IMR-90 (cell line): ENCODE measurements around the gene WFDC9. TPM values are rescaled to one million over a fixed set of nuclear protein-coding genes. Genes with fewer than 3 reads are reported as not detected.

Experiments
- ATAC-seq: fragments of 200-7000 bp; cut with Tn5 transposase; 2 replicates; pipeline ENCODE4 v1.9.1; 2020; ENCODE audit warnings: low read depth, mild to moderate bottlenecking, moderate library complexity
- BruUV-seq: library from RNA; stranded (reverse); fragments of 400-500 nt; replicated peaks from 2 replicates; lab custom pipeline; 2021; lab: Mats Ljungman, UMichigan
- CTCF ChIA-PET: fragments of 300-600 bp; formaldehyde crosslinking; extraction: SDS; loops from one replicate; lab custom pipeline; 2021; ENCODE audit warnings: antibody characterized with exemption; lab: Yijun Ruan, JAX
- POLR2A ChIA-PET: fragments of 300-600 bp; sonication (Branson Sonifier 250); formaldehyde crosslinking; loops from one replicate; lab custom pipeline; 2022; ENCODE audit warnings: antibody characterized with exemption; ENCODE audit not compliant: unreplicated experiment; lab: Charles Lee
- DNase-seq: peaks from one replicate; pipeline ENCODE4 v3.0.0; 2013
- H2AFZ ChIP-seq: replicated peaks from 2 replicates; pipeline ENCODE3; 2013; ENCODE audit warnings: low read length, mild to moderate bottlenecking; ENCODE audit not compliant: poor library complexity
- H2AK5ac ChIP-seq: 2 replicates; pipeline ENCODE4 v1.6.1; 2013; ENCODE audit warnings: low read depth, low read length, inconsistent platforms
- H2AK9ac ChIP-seq: replicated peaks from 2 replicates; pipeline ENCODE3; 2013; ENCODE audit warnings: mild to moderate bottlenecking, low read depth, low read length, moderate library complexity; ENCODE audit not compliant: poor library complexity
- H2BK120ac ChIP-seq: 2 replicates; pipeline ENCODE4 v1.6.1; 2013; ENCODE audit warnings: low read depth, low read length, inconsistent platforms
- H2BK15ac ChIP-seq: 3 replicates; pipeline ENCODE4 v1.6.1; 2013; ENCODE audit warnings: low read depth, low read length, inconsistent platforms
- H2BK20ac ChIP-seq: 2 replicates; pipeline ENCODE4 v1.6.1; 2013; ENCODE audit warnings: low read depth, mild to moderate bottlenecking, inconsistent platforms, low read length, moderate library complexity
- H2BK5ac ChIP-seq: 2 replicates; pipeline ENCODE4 v1.6.1; 2013; ENCODE audit warnings: mild to moderate bottlenecking, low read depth, low read length, inconsistent platforms; ENCODE audit not compliant: poor library complexity, severe bottlenecking
- H3K14ac ChIP-seq: replicated peaks from 2 replicates; pipeline ENCODE4 v1.6.1; 2013; ENCODE audit warnings: low read depth, low read length, inconsistent platforms
- H3K18ac ChIP-seq: 2 replicates; pipeline ENCODE4 v1.6.1; 2013; ENCODE audit warnings: low read depth, low read length, control low read depth
- H3K23ac ChIP-seq: 2 replicates; pipeline ENCODE4 v1.6.1; 2013; ENCODE audit warnings: low read depth, low read length, inconsistent platforms
- H3K27ac ChIP-seq: 2 replicates; pipeline ENCODE4 v1.5.1; 2013; ENCODE audit warnings: mild to moderate bottlenecking, control low read depth, low read length; ENCODE audit not compliant: insufficient read depth
- H3K27me3 ChIP-seq: 2 replicates; pipeline ENCODE4 v1.6.1; 2013; ENCODE audit warnings: low read length; ENCODE audit not compliant: control insufficient read depth, insufficient read depth
- H3K36me3 ChIP-seq: 2 replicates; pipeline ENCODE4 v1.6.1; 2013; ENCODE audit warnings: low read length, mixed read lengths; ENCODE audit not compliant: control insufficient read depth, insufficient read depth
- H3K4ac ChIP-seq: 2 replicates; pipeline ENCODE4 v1.6.1; 2013; ENCODE audit warnings: low read depth, low read length, inconsistent platforms
- H3K4me1 ChIP-seq: 2 replicates; pipeline ENCODE4 v1.6.1; 2013; ENCODE audit warnings: low read length, mixed read lengths; ENCODE audit not compliant: control insufficient read depth, insufficient read depth
- H3K4me2 ChIP-seq: 2 replicates; pipeline ENCODE4 v1.6.1; 2013; ENCODE audit warnings: low read depth, mild to moderate bottlenecking, control low read depth, low read length, moderate library complexity
- H3K4me3 ChIP-seq: 2 replicates; pipeline ENCODE4 v1.5.1; 2013; ENCODE audit warnings: low read depth, mild to moderate bottlenecking, control low read depth, low read length, moderate library complexity; ENCODE audit not compliant: insufficient read depth
- H3K56ac ChIP-seq: 2 replicates; pipeline ENCODE4 v1.6.1; 2013; ENCODE audit warnings: low read length, inconsistent platforms; ENCODE audit not compliant: insufficient read depth; ENCODE audit errors: extremely low read depth
- H3K79me1 ChIP-seq, 2 experiments: 2 replicates each; pipeline ENCODE4 v1.6.1; 2013; ENCODE audit warnings: low read length in 2 of 2, inconsistent platforms in 1 of 2, low read depth in 1 of 2
- H3K9ac ChIP-seq: 2 replicates; pipeline ENCODE4 v1.6.1; 2013; ENCODE audit warnings: low read depth, low read length, control low read depth
- H3K9me1 ChIP-seq: 2 replicates; pipeline ENCODE4 v1.6.1; 2013; ENCODE audit warnings: low read length, inconsistent platforms; ENCODE audit not compliant: insufficient read depth
- H3K9me3 ChIP-seq: 2 replicates; pipeline ENCODE4 v1.6.1; 2013; ENCODE audit warnings: low read length; ENCODE audit not compliant: control insufficient read depth, insufficient read depth
- H4K20me1 ChIP-seq: 2 replicates; pipeline ENCODE4 v1.6.1; 2013; ENCODE audit warnings: low read length, inconsistent platforms; ENCODE audit not compliant: insufficient read depth
- H4K5ac ChIP-seq: 2 replicates; pipeline ENCODE4 v1.6.1; 2013; ENCODE audit warnings: mild to moderate bottlenecking, low read depth, low read length, control low read depth
- H4K8ac ChIP-seq, 2 experiments: 2 replicates each; pipeline ENCODE4 v1.6.1; 2013; ENCODE audit warnings: low read depth in 2 of 2, low read length in 2 of 2, control low read depth in 1 of 2, inconsistent platforms in 1 of 2
- H4K91ac ChIP-seq: 2 replicates; pipeline ENCODE4 v1.6.1; 2013; ENCODE audit warnings: low read depth, low read length, inconsistent platforms; ENCODE audit not compliant: insufficient read depth
- CEBPB ChIP-seq: IDR thresholded peaks from 2 replicates; pipeline ENCODE4 v1.6.1; 2012; ENCODE audit warnings: low read depth, low read length, improper control_type of control experiment
- MXI1 ChIP-seq: IDR thresholded peaks from 2 replicates; pipeline ENCODE4 v1.6.1; 2012; ENCODE audit warnings: low read depth, mild to moderate bottlenecking, low read length, moderate library complexity, borderline replicate concordance
- WGBS, 2 experiments: methylation state at CpG; one replicate each; pipeline versions ENCODE4 v1.1.5 to v1.1.7; 2013; ENCODE audit warnings: missing lambda C conversion rate in 2 of 2; ENCODE audit not compliant: insufficient read length in 1 of 2; ENCODE audit errors: extremely low coverage in 2 of 2; 5-methylcytosine and 5-hydroxymethylcytosine counted together
- dilution Hi-C: fragments of 300-500 bp; cut with HindIII; formaldehyde crosslinking; loops from one replicate; pipeline ENCODE4 v1.14.3; 2018; ENCODE audit warnings: low sequenced_read_pairs; ENCODE audit not compliant: unreplicated experiment
- in situ Hi-C: fragments of 300-500 bp; cut with MboI; formaldehyde crosslinking; loops from 3 replicates; pipeline ENCODE4 v1.14.3; 2019; ENCODE audit warnings: low sequenced_read_pairs, inconsistent platforms, mixed read lengths
- intact Hi-C: fragments of 100-400 bp; cut with micrococcal nuclease; formaldehyde crosslinking; loops from 2 replicates; pipeline ENCODE4 v1.10.0; 2022
- polyA plus RNA-seq, 3 experiments: library from polyadenylated mRNA; depleted of rRNA; stranded (reverse); fragments of >200 nt; gene quantifications; 2 replicates each; pipeline ENCODE4 v1.2.3, GENCODE V29; 2012; ENCODE audit warnings: low replicate concordance in 1 of 3
- total RNA-seq: library from RNA; depleted of rRNA; stranded (reverse); fragments of >200 nt; gene quantifications from 2 replicates; pipeline ENCODE4 v1.2.3, GENCODE V29; 2012

WFDC9 gene
- total and polyA plus RNA-seq, 2 of the 4 experiments (the other 2 are of a cell fraction) = not detected

DNA sequence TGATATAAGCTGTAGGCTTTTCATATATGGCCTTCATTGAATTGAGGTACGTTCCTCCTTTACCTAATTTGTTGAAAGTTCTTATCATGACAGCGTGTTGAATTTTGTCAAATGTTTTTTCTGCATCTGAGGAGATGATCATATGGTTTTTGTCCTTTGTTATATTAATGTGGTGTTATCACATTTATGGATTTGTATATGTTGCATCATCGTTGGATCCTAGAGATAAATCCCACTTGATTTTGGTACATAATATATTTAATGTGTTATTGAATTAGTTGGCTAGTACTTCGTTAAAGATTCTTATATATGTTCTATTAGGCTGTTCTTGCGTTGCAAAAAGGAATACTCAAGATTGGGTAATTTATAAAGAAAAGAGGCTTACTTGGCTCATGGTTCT lies 8.6 kb upstream of the WFDC9 start:
- 35% methylated on average over 2 of the region's 5 CpGs; no CpG with 5 or more reads in 1 of the 2 experiments for WGBS, 2 experiments
- no peaks in the 10 kb centered on the region for H3K79me1 ChIP-seq
- no peak overlapping the region for H3K18ac ChIP-seq
- H3K36me3 ChIP-seq = no peaks in the 10 kb centered on the region
- H4K8ac ChIP-seq = no peak overlapping the region
- H3K56ac ChIP-seq = no peak overlapping the region
- H2BK120ac ChIP-seq = no peak overlapping the region
- no peak overlapping the region for H3K14ac ChIP-seq
- no peak overlapping the region for H2AK9ac ChIP-seq
- no peak overlapping the region for H3K23ac ChIP-seq
- H2BK15ac ChIP-seq = no peak overlapping the region
- DNase-seq = no peak
- BruUV-seq = no TSS peak
- H2AFZ ChIP-seq = no peak overlapping the region
- in situ Hi-C loops (no loop called here), intact Hi-C loops (no loop called here), dilution Hi-C loops (no loop called here)
- TF ChIP-seq CEBPB (peak; percentile 46; the same call in 1 of the 2 replicates), MXI1 (no peak)
- no peak overlapping the region for H3K9ac ChIP-seq
- no peak overlapping the region for H3K27ac ChIP-seq
- H3K4me3 ChIP-seq = no peak overlapping the region
- no peaks in the 10 kb centered on the region for H3K9me1 ChIP-seq
- no peak overlapping the region for H4K91ac ChIP-seq
- H3K4me1 ChIP-seq = no peaks in the 10 kb centered on the region
- H4K5ac ChIP-seq = no peak overlapping the region
- no peak overlapping the region for H2BK5ac ChIP-seq
- no peaks in the 10 kb centered on the region for H4K20me1 ChIP-seq
- no peaks in the 10 kb centered on the region for H3K27me3 ChIP-seq
- H3K9me3 ChIP-seq = no peaks in the 10 kb centered on the region
- H2AK5ac ChIP-seq = no peak overlapping the region
- no peak overlapping the region for H2BK20ac ChIP-seq
- H3K4ac ChIP-seq = no peak overlapping the region
- ATAC-seq = no peak
- ChIA-PET POLR2A (no interaction called here), CTCF (interaction anchor here (1.2 kb wide), 1 partner anchor 10 kb away, joined by 3 read pairs; the partner anchor contains the start of gene WFDC10A)
- H3K4me2 ChIP-seq = no peak overlapping the region
